ENCODE measurements around the gene ZCCHC24. TPM values are rescaled to one million over a fixed set of nuclear protein-coding genes. Genes with fewer than 3 reads are reported as not detected.
"Not testable (repeated sequence)": the region's sequence is repeated elsewhere in the genome, so short reads cannot be mapped to it uniquely, and the experiment has no call there.

Gene ZCCHC24
- total RNA-seq, 1 donor, result 56.0 TPM

DNA sequence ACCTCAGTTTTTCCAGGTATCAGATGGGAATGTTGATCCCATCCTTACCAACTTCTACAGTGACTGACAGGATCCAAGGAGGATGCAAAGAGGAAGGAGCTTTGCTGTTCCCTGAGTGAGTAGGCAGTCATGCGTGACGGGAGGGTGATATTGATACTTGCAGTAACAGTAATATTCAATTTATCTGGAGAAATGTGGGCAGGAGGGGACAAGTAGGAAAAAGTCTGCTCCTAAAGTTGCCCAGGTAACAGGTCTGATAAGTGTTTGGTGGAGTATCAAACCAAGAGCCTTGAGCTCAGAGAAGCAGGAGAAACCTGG, 3.3 kb upstream of the ZCCHC24 start:
- no peak for DNase-seq (ENCODE audit: low read depth)
- no peak overlapping the region for H3K4me3 ChIP-seq (ENCODE audit: low read depth, low read length)
- TF ChIP-seq, protein P1, sequence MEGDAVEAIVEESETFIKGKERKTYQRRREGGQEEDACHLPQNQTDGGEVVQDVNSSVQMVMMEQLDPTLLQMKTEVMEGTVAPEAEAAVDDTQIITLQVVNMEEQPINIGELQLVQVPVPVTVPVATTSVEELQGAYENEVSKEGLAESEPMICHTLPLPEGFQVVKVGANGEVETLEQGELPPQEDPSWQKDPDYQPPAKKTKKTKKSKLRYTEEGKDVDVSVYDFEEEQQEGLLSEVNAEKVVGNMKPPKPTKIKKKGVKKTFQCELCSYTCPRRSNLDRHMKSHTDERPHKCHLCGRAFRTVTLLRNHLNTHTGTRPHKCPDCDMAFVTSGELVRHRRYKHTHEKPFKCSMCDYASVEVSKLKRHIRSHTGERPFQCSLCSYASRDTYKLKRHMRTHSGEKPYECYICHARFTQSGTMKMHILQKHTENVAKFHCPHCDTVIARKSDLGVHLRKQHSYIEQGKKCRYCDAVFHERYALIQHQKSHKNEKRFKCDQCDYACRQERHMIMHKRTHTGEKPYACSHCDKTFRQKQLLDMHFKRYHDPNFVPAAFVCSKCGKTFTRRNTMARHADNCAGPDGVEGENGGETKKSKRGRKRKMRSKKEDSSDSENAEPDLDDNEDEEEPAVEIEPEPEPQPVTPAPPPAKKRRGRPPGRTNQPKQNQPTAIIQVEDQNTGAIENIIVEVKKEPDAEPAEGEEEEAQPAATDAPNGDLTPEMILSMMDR (IDR thresholded peaks at IDR 0.05; ENCODE audit: insufficient read depth, low read length), result no peak

DNA sequence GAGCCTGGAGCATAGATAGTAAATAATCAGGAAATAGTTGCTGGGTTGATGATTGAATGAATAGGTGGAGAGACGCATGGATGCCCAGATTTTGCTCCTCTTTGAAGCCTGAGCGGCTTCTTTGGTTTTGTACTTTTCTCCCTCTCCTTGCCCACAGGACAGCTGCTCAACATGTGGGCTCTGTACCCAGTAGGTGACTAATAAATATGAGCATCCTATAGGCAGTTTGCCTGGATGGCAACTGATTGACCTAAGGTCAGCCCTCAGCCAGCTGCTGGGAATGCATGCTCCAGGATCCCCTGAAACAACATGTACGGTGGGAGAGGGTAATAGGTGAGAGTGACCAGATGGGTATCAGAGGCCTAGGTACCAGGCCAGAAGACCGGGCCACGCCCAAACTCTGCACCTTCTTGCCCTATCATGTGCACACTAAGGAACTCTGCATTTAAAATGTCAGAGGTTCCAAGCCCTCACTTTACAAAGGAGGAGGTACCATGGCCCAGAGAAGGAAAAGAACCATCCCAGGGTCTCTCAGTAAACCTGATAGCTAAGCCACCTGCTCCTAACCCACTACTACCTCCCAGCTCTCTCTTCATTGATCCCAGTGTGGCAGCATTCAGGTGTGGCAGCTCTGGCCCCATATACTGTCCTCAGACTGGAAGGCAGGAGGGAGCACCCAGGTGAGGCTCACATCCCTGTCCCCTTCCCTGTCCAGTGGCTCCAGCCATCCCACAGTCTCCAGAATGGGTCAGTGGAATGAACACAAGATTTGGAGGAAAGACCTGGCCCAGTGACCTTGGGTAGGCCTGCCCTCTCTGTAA, 2.7 kb upstream of the ZCCHC24 start:
- DNase-seq (ENCODE audit: low read depth), result no peak
- TF ChIP-seq, protein P1 (IDR thresholded peaks at IDR 0.05; ENCODE audit: insufficient read depth, low read length), result no peak
- H3K4me3 ChIP-seq (ENCODE audit: low read depth, low read length), result no peak overlapping the region

DNA sequence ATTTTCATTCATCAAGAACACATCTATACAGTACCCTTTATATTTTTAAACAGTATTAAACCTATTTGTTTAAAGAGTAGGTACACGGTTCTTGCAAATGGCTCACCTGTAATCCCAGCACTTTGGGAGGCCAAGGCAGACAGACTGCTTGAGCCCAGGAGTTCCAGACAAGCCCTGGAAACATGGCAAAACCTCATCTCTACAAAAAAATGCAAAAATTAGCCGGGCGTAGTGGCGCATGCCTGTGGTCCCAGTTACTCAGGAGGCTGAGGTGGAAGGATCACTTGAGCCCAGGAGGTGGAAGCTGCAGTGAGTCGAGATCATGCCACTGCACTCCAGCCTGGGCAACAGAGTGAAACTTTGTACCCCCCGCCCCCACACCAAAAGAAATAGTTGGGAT, 1.8 kb upstream of the ZCCHC24 start:
- H3K4me3 ChIP-seq (ENCODE audit: low read depth, low read length); DNase-seq (ENCODE audit: low read depth): not testable (repeated sequence)

DNA sequence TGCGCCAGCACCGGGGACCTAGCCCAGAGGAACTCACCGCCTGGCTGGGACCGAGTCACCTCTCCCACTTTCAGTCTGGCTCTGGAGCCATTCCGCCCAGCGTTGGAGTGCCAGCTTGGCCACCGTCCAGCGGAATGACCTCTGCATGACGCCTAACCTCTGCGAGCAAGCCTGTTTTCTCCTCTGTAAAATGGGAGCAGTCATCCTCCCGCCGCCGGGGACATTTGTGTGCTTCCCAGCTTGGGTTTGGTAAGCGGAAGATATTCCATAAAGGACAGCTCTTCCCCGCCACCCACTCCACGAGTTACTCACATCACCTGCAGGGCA, 1.3 kb upstream of the ZCCHC24 start:
- H3K4me3 ChIP-seq (ENCODE audit: low read depth, low read length), result peak overlapping the region; percentile 38
- TF ChIP-seq, protein P1 (IDR thresholded peaks at IDR 0.05; ENCODE audit: insufficient read depth, low read length), result no peak
- no peak for DNase-seq (ENCODE audit: low read depth)

DNA sequence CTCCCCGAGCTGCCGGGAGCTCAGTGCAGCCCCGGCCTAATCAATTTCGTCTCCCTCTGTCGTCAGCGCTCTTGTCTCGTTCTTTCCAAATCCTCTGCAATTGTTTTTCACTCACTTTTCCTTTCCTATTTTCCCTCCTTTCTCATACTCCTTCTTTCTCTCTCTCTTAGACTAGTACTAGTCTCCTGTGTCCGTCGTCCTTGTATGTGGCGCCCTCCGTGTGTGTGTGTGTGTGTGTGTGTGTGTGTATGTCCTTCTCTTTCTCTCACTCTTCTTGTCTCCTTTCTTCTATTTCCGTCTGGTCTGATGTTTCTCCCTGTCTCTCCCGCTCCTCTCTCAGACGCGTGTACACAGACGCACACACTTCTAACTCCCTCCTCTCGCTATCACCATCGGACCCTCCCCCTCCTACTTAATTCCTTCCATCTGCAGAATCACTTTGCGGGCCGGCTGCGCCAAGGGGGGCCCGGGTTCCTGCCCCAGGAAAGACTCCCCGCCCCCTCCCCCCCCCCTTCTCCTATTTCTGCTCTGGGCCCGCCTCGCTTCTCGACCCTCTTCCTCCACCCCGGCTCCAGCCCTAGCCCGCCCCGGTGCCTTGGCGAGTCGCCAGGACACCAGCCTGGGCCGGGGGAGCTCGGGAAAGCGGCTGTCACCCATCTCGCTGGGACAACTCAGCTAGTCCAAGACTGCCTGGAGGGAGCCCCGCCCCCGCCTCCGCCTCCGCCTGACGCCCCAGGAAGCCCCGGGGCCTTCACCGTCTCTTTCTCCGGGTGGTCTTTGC, 743 bp upstream of the ZCCHC24 start:
- H3K4me3 ChIP-seq (ENCODE audit: low read depth, low read length), result peak overlapping the region; percentile 60
- TF ChIP-seq, protein P1 (IDR thresholded peaks at IDR 0.05; ENCODE audit: insufficient read depth, low read length), result no peak
- no peak for DNase-seq (ENCODE audit: low read depth)

DNA sequence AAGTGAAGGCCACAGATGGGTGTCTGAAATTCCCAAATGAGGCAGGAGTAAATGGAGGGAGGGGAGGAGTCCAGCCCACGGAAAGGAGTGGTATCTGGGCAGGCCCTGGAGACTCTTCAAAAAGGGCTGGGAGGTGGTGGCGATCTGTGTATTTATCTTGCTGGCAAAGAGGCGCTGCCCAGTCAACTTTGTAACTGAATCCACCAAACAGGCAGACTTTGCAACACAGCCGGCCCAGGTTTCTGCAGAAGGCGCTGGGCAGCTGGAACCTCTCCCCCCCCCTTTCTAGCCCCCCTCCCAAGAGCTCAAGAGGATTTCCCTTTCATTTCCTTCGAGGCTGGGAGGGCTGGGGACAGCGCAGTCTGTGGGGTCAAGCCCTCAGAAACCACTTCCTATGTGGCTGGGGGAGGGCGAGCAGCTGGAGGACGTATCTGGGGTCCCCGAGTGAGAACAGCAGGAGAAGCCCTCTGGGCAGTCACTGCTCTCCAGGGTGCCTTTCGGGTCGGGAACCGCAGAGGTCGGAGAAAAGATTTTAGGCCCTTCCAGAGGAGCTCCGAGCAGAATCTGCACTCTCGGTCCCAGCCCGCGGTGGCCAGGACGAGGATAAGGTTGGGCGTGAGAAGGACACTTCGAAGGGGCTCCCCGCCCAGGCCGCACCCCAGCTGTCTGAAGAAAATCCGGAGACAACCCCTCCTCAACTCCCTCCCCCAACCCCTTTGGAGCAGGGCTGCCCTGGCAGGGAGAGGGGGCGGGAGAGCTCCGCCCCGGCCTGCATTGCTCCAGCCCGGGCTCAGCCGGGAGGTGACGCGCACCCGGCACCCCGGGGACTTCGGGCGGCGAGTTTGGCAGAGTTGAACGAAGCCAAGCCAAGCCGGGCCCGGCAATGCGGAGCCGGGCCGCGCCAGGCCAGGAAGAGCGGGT, 965 bp downstream of the ZCCHC24 start:
- DNase-seq (ENCODE audit: low read depth), result peak; percentile 67
- peak overlapping the region; percentile 93 for H3K4me3 ChIP-seq (ENCODE audit: low read depth, low read length)
- TF ChIP-seq, protein P1 (IDR thresholded peaks at IDR 0.05; ENCODE audit: insufficient read depth, low read length), result no peak
